NCI-H226 (cell line): Measurements from ENCODE around the gene GAGE1.
"Not testable (repeated sequence)": the region's sequence is repeated elsewhere in the genome, so short reads cannot be mapped to it uniquely, and the experiment has no call there.

Experiments used
- DNase-seq: peaks from one replicate; pipeline ENCODE4 v3.0.0-alpha.2; 2015

GAGE1 gene, protein sequence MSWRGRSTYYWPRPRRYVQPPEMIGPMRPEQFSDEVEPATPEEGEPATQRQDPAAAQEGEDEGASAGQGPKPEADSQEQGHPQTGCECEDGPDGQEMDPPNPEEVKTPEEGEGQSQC

DNA sequence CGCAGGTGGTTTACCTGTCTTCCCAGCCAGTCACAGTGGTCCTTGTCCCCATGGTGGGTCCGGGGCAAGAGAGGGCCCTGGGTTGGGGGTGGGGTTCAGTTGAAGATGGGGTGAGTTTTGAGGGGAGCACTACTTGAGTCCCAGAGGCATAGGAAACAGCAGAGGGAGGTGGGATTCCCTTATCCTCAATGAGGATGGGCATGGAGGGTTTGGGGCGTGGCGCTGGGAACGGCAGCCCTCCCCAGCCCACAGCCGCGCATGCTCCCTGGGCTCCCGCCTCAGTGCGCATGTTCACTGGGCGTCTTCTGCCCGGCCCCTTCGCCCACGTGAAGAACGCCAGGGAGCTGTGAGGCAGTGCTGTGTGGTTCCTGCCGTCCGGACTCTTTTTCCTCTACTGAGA is at the start of gene GAGE1:
Gene GAGE1 (plus strand): TSS at position 301 of the 400 bp plus-strand sequence. CDS start 1,155 bp downstream, outside the sequence.
- DNase-seq, result not testable (repeated sequence)

DNA sequence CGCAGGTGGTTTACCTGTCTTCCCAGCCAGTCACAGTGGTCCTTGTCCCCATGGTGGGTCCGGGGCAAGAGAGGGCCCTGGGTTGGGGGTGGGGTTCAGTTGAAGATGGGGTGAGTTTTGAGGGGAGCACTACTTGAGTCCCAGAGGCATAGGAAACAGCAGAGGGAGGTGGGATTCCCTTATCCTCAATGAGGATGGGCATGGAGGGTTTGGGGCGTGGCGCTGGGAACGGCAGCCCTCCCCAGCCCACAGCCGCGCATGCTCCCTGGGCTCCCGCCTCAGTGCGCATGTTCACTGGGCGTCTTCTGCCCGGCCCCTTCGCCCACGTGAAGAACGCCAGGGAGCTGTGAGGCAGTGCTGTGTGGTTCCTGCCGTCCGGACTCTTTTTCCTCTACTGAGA is 47.8 kb upstream of the GAGE1 start, which contains the start of gene GAGE12E:
Gene GAGE12E (plus strand): TSS at position 301 of the 400 bp plus-strand sequence. CDS start 1,155 bp downstream, outside the sequence.
- DNase-seq, result not testable (repeated sequence)

DNA sequence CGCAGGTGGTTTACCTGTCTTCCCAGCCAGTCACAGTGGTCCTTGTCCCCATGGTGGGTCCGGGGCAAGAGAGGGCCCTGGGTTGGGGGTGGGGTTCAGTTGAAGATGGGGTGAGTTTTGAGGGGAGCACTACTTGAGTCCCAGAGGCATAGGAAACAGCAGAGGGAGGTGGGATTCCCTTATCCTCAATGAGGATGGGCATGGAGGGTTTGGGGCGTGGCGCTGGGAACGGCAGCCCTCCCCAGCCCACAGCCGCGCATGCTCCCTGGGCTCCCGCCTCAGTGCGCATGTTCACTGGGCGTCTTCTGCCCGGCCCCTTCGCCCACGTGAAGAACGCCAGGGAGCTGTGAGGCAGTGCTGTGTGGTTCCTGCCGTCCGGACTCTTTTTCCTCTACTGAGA is 38.3 kb upstream of the GAGE1 start, which contains the start of gene GAGE12F:
Gene GAGE12F (plus strand): TSS at position 301 of the 400 bp plus-strand sequence. CDS start 1,155 bp downstream, outside the sequence.
- not testable (repeated sequence) for DNase-seq

DNA sequence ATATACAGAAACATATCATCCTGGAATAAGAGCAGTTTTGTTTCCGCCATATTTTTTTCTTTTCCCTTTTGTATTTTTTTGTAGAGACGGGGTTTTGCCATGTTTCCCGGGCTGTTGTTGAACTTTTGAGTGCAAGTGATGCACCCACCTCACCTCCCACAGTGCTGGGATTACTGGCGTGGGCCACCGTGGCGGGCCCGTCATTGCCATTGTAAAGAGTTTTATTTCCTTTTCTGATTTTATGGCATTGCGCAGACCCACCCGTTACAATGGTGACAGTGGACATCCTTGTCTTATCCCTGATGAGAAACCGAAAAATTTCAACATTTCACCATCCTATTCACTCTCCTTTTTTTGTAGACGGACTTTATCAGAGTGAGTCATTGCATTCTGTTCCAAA is 30.1 kb upstream of the GAGE1 start:
- not testable (repeated sequence) for DNase-seq

DNA sequence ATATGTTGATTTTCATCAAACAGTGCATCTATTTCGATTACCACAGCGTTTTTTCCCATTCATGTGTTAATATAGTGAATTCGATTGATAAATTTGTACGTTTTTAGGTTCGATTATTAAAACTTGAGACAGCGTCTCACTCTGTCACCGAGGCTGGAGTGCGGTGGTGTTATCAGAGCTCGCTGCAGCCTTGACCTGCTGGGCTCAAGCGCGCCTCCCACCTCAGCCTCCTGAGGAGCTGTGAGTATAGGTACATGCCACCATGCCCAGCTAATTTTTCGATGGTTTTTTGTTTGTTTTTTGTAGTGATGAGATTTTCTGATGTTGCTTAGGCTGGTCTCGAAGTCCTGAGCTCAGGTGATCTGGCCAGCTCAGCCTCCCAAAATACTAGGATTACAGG is 29.7 kb upstream of the GAGE1 start:
- DNase-seq, result not testable (repeated sequence)

DNA sequence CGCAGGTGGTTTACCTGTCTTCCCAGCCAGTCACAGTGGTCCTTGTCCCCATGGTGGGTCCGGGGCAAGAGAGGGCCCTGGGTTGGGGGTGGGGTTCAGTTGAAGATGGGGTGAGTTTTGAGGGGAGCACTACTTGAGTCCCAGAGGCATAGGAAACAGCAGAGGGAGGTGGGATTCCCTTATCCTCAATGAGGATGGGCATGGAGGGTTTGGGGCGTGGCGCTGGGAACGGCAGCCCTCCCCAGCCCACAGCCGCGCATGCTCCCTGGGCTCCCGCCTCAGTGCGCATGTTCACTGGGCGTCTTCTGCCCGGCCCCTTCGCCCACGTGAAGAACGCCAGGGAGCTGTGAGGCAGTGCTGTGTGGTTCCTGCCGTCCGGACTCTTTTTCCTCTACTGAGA is 28.7 kb upstream of the GAGE1 start, which contains the start of gene GAGE12G:
Gene GAGE12G (plus strand): TSS at position 301 of the 400 bp plus-strand sequence. CDS start 1,155 bp downstream, outside the sequence.
- DNase-seq, result not testable (repeated sequence)

DNA sequence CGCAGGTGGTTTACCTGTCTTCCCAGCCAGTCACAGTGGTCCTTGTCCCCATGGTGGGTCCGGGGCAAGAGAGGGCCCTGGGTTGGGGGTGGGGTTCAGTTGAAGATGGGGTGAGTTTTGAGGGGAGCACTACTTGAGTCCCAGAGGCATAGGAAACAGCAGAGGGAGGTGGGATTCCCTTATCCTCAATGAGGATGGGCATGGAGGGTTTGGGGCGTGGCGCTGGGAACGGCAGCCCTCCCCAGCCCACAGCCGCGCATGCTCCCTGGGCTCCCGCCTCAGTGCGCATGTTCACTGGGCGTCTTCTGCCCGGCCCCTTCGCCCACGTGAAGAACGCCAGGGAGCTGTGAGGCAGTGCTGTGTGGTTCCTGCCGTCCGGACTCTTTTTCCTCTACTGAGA is 19.2 kb upstream of the GAGE1 start, which contains the start of gene GAGE12H:
Gene GAGE12H (plus strand): TSS at position 301 of the 400 bp plus-strand sequence. CDS start 1,155 bp downstream, outside the sequence.
- DNase-seq, result not testable (repeated sequence)

DNA sequence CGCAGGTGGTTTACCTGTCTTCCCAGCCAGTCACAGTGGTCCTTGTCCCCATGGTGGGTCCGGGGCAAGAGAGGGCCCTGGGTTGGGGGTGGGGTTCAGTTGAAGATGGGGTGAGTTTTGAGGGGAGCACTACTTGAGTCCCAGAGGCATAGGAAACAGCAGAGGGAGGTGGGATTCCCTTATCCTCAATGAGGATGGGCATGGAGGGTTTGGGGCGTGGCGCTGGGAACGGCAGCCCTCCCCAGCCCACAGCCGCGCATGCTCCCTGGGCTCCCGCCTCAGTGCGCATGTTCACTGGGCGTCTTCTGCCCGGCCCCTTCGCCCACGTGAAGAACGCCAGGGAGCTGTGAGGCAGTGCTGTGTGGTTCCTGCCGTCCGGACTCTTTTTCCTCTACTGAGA is 9.6 kb upstream of the GAGE1 start, which contains the start of gene GAGE2A:
Gene GAGE2A (plus strand): TSS at position 301 of the 400 bp plus-strand sequence. CDS start 1,155 bp downstream, outside the sequence.
- DNase-seq, result not testable (repeated sequence)

DNA sequence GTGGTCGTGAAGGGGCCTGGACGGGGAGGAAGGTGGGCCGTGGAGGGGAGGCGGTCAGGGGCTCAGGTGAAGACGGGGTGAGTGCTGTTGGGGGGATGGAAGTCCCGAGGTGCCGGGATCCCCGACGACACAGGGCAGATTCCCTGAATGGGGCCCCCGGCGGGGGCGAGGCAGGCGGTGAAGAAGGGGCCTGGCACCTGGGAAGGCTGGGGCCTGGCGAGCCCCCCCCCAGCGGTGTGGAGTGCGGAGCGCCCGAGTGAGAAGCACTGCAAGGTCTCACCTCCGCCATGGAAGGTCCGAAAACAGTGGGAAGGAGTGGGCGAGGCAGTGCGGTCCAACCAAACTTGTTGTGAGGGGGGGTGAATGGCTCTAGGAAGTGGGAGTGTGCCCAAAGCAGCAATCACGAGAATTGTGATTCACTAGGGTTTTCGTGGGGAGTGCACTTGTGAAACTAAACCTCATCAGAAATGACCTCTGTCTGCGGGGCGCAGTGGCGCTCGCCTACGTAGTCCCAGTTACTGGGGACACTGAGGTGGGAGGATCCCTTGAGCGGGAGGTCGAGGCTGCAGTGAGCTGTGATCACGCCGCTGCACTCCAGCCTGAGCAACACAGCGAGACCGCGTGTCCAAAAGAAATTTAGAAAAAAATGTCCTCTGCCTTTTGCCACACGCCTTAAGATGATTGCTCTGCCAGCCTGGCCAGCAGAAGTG is 8.9 kb upstream of the GAGE1 start:
- DNase-seq, result not testable (repeated sequence)

DNA sequence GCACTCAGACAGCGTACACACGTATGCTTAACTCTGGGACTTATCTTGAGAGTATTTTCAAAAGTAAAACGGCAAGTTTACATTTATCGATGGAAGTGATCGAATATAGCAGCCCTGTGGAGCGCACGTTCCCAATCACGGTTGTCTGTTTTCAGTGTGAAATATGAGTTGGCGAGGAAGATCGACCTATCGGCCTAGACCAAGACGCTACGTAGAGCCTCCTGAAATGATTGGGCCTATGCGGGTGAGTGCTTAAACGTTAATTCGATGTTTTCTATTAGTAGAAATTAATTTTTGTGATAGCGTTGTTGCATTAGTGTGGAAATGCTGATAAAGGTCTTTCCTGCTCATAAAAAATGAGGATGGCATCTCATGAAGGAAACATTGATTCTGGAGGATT is 8.3 kb upstream of the GAGE1 start:
- DNase-seq, result not testable (repeated sequence)

DNA sequence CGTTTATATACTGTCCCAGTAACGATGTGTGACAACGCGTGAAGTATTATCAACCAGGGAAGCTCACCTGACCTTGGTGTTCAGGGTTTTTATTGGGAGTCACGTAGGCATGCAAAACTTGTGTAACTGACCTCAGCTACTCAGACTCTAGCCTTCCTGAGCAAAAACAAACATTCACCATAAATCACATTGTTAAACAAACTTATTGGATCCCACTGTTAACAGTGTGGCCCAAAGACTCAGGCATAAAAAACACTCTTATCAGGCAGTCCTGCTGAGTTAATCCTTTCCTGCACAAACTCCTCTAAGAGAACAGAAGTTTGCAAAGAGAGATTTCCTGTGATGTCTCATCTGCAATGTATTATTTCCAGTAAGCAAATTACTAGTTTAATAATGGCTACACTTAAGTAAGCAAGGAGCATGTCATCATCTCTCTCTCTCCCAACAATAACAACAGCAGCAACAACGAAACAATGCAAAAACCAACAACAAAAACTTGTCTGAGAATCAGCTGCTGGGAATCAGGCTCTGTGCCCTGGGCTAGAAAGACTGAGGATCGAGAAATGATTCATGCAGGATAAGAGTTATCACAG is 12.0 kb downstream of the GAGE1 start:
- no peak for DNase-seq

DNA sequence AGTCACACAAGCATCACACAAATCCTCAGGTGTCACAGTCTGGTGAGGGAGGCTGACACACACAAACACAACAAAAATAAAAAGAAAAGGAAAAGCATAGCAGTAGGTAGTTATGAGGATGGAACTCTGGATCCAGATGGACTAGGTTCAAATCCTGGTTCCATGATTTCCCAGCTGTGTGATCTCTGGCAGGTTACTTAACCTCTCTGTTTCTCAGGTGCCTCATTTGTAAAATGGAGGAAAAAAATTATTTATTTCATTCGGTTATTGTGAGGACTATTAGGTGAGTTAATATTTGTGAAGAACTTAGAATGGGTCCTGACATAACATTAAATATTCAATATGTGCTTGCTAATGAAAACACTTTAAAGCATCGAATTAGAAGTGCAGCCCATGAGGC is 19.8 kb downstream of the GAGE1 start:
- DNase-seq, result no peak

DNA sequence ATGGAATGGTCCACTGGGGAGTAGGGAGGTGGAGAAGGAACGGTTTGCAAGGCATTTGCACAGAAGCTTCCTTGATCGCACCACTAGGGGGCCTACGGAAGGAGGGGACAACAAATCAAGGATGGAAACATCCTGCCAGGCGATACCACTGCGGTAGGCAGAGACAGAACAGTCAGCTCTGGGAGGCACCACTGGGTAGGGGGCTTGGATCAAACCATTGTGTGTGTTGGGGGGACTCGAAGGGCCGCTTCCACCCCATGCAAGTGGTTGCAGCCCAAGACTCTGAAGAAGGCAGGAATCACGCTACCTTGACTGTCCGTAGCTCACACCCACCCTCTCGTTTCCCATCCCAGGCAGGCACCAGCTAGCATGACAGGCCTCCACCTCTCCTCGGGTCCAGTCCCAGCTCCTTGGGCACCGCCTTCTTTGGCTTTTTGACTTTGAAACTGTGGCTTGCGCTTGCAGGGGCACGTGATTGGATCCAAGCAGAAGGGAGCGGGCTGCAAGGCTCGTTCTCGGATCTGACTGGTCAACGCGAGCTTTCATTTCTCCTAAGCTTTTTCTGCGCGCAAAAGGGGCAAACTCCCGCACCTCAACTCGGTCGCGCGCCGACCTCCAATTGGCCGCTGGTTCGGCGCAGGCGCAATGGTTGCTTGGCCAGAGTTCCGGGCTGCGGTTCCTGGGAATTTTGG is 28.4 kb downstream of the GAGE1 start:
- no peak for DNase-seq

DNA sequence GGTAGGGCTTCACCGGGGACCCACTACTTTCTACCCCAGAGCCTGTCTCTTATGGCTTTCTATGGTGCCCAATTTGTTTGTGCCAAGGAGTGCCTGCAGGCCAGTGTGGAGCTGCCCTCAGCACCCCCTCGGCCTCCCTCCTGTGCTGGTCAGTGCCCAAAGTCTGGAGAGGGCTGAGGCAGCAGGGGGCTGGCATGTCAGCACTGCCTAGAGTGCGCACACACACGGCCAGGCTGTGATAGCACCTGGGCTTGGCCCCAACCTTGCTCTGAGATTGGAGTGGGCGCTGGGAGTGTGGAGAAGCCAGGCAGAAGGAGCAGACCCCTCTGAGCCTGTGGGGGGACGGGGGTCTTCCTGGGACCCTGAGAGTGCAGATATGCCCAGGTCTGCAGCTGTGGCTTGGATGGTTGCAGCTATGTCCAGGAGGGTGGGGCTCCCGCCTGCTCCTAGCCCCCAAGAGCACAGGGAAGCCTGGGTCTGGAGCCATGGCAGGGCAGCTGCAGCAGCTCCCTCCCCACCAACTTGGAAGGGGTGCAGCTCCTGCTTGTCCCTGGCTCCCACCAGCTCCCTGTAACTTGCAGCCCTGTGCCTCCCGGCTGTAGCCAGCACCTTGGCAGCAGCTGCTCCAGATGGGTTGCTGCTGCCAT is 46.3 kb downstream of the GAGE1 start:
- no peak for DNase-seq

DNA sequence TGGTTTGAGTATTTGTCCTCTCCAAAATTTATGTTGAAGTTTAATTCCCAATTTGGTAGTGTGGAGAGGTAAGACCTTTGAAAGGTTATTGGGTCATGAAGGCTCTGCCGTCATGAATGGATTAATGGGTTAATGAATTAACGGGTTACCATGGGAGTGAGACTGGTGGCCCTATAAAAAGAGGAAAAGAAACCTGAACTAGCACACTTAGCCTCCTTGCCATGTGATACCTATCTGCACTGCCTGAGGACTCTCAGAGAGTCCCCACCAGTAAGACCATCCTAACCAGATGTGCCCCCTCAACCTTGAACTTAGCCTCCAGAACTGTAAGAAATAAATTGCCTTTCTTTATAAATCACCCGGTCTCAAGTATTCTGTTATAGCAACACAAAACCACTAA is 57.7 kb downstream of the GAGE1 start:
- no peak for DNase-seq
